GM10266 (cell line): Measurements from ENCODE around the gene JDP2.

Experiments
- DNase-seq: peaks from one replicate; pipeline ENCODE4 v3.0.0; 2012; ENCODE audit errors: extremely low spot score
- TF ChIP-seq, protein P1 (sequence below): IDR thresholded peaks from 2 replicates; pipeline ENCODE4 v1.5.1; 2012; ENCODE audit warnings: mild to moderate bottlenecking, low read depth; ENCODE audit not compliant: control insufficient read depth, insufficient read depth; ENCODE audit errors: missing control alignments

JDP2 gene

DNA sequence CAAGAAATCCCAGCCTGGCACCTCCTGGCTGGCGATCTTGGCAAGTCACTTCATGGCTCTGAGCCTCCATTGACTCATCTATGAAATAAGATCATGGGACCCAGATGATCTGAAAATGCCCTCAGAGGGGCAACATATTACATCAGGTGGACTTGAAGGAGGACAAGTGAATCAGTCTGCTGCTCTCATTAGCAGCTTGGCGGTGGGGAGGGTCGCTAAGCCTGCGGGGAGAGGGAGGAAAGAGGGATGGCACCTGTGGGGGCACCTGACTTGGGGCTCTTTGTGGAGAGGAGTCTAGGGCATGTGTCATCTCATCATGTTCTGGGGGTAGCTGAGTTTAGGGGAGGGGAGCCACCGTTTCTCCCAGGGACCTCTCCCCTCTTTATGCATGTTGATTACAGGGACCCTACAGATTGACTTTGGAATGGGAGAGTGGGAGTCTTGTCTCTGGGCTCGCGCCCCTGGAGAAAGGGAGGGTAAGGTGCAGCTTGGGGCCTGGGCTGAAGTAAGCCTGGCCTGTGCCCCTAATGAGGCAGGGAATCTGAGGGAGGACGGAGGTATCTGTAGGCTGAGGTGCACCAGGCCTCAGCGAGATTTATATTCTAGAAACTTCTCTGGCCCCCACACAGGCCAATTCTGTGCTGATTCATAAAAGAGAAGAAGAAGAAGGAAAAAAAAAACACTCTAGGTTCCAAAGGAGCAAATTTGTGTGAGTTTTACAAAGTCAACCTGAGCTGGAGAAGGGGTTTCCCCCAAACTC, 65.2 kb downstream of the JDP2 start:
- TF ChIP-seq, protein P1, sequence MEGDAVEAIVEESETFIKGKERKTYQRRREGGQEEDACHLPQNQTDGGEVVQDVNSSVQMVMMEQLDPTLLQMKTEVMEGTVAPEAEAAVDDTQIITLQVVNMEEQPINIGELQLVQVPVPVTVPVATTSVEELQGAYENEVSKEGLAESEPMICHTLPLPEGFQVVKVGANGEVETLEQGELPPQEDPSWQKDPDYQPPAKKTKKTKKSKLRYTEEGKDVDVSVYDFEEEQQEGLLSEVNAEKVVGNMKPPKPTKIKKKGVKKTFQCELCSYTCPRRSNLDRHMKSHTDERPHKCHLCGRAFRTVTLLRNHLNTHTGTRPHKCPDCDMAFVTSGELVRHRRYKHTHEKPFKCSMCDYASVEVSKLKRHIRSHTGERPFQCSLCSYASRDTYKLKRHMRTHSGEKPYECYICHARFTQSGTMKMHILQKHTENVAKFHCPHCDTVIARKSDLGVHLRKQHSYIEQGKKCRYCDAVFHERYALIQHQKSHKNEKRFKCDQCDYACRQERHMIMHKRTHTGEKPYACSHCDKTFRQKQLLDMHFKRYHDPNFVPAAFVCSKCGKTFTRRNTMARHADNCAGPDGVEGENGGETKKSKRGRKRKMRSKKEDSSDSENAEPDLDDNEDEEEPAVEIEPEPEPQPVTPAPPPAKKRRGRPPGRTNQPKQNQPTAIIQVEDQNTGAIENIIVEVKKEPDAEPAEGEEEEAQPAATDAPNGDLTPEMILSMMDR = no peak
- DNase-seq = no peak

DNA sequence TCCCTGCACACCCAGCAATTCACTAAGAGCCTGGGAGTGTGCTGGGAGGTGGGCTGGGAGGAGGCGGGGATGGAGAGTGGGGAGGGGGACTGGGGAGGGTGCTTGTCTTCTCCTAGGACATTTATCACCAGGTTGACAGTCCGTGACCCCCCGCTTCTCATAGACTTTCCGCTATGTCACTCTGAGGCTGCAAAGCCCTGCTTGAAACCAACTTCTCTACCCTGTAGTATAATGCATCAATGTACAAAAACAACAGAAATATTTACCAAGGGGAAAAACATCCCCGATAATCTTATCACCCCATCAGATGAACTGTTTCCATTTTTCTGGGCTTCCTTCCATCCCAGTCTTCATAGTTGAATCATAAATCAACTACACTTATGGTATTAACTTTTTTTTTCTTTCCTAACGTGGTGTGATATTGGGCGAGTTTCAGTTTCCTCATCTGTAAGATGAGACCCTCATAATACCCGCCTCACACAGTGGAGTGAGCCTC, 65.8 kb downstream of the JDP2 start:
- TF ChIP-seq, protein P1 = no peak

DNA sequence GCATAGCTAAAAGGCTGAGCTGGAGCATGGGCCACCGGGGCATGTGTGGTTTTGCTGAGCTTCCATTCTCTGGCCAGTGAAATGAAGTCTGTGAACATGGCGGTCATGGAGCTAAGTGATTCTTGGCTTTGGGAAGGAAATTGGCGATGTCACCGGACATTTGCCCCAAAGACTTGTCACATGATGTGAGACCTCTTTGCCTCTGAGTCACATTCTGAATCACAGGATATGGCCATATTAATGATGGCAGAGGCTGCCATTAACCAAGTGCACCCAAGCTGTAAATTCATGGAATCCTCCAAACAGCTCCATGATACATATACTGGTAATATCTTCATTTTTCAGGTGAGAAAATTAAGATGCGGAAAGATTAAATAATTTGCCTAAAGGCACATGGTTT, 67.1 kb downstream of the JDP2 start:
- DNase-seq = no peak
- TF ChIP-seq, protein P1 = no peak

More for the DNA sequence above, 65.8 kb downstream of the JDP2 start:
- no peak for DNase-seq

DNA sequence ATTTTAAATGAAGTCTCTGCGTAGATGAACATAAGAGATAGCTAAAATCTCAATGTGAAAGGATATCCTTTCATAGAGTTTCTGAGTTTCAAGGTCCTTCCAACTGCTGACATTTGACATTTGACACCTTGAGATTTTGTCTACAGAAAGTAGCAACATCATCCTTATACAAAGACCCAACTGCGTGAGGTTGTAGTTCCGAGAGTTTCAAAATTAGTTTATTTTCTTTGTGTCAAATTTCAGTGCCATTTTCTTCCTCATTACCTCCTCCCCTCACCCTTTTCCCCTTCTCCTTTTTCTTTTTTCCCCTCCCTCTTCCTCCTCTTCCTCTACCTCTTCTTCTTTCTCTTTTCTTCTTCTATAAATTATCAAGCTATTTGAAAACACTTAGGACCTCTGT, 67.6 kb downstream of the JDP2 start:
- TF ChIP-seq, protein P1 = no peak
- no peak for DNase-seq

DNA sequence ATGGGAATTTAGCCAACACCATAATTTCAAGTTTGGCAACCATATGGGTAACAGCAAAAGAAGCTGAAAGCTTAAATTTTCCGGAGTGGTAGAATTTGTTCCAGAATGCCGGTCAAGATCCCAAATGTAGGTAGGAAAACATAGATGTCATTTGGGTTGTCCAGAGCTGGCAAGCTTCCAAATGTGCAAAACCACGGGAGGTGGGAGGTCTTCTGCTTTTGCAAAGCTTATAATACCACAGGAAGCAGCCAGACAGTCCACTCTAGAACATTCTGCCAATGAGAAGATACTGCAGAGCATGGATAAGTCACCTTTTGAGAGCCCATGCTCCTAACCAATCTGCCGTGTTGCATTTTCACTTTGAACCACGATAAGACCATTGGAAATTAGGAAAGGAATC, 68.1 kb downstream of the JDP2 start:
- DNase-seq = no peak
- TF ChIP-seq, protein P1 = no peak

DNA sequence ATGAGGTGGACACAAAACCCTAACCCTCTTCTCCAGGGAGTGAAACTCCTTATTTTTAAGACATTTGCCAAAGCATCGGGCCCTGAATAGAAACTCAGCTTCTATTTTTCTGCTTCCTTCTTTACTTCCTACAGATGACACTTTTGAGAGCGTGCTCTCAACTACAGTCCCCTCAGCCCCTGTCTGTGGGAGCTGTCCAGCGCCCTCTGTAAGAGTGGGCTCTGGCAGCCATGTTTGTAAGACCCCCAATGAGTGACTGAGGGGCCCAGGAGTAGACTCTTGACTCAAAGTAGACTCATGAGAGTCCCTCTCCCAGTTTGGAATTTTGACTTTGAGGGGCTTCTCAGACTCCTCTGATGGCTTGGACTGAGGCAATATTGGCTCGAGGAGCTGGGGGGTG, 68.9 kb downstream of the JDP2 start:
- no peak for DNase-seq
- TF ChIP-seq, protein P1 = no peak

DNA sequence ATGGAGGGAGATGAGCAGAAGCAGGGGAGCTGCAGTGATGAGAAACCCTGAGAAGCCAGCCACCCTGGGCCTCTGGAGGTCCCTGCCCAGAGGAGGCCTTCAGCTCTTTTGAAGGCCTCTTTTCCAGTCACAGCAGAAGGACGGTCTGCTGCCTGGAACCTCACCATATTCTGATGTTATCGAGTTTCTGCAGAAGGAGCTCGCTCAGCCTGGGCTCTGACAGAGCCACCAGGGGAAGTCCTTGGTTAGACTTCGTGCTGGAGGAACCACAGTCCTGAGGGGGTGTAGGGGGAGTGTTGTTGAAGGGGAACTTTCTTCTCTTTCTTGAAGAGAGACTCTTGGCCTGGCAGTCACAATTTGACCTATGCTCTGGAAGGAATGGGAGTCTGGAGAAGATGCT, 69.4 kb downstream of the JDP2 start:
- TF ChIP-seq, protein P1 = peak; percentile 5
- peak; percentile 63 for DNase-seq
